HL-60 (cell line): ENCODE measurements around the gene RPS6KA3.

Source experiments
- GABPA ChIP-seq: IDR thresholded peaks from 2 replicates; pipeline ENCODE4 v1.6.1; 2012; ENCODE audit warnings: low read depth
- TF ChIP-seq, protein P1 (sequence below): IDR thresholded peaks from one replicate; pipeline ENCODE4 v1.5.1; 2011; ENCODE audit warnings: low read length, control low read depth, inconsistent platforms; ENCODE audit not compliant: insufficient read depth
- TF ChIP-seq, protein P2 (sequence below): IDR thresholded peaks from 2 replicates; pipeline ENCODE4 v1.6.1; 2012; ENCODE audit warnings: low read depth; ENCODE audit not compliant: insufficient replicate concordance

DNA sequence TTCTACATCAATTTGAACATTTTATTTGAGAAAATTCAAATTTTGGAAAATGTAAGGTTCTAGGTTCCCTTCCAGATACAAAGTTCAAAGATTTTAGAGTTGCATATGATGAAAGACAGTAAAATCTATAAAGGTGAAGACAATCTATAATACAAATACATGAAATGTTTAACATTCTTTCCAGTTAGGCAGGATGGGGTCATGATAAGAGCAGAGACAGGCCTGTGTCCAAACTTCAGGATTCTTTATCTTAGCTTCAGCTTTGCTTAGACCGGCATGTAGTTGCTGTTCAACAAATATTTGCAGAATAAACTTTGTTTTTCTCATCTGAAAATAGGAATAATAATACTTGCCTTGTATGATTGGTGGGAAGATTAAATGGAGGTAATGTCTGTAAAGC is 4.5 kb upstream of the RPS6KA3 start:
- TF ChIP-seq, protein P1, sequence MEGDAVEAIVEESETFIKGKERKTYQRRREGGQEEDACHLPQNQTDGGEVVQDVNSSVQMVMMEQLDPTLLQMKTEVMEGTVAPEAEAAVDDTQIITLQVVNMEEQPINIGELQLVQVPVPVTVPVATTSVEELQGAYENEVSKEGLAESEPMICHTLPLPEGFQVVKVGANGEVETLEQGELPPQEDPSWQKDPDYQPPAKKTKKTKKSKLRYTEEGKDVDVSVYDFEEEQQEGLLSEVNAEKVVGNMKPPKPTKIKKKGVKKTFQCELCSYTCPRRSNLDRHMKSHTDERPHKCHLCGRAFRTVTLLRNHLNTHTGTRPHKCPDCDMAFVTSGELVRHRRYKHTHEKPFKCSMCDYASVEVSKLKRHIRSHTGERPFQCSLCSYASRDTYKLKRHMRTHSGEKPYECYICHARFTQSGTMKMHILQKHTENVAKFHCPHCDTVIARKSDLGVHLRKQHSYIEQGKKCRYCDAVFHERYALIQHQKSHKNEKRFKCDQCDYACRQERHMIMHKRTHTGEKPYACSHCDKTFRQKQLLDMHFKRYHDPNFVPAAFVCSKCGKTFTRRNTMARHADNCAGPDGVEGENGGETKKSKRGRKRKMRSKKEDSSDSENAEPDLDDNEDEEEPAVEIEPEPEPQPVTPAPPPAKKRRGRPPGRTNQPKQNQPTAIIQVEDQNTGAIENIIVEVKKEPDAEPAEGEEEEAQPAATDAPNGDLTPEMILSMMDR = no peak
- TF ChIP-seq GABPA = no peak
- TF ChIP-seq, protein P2, sequence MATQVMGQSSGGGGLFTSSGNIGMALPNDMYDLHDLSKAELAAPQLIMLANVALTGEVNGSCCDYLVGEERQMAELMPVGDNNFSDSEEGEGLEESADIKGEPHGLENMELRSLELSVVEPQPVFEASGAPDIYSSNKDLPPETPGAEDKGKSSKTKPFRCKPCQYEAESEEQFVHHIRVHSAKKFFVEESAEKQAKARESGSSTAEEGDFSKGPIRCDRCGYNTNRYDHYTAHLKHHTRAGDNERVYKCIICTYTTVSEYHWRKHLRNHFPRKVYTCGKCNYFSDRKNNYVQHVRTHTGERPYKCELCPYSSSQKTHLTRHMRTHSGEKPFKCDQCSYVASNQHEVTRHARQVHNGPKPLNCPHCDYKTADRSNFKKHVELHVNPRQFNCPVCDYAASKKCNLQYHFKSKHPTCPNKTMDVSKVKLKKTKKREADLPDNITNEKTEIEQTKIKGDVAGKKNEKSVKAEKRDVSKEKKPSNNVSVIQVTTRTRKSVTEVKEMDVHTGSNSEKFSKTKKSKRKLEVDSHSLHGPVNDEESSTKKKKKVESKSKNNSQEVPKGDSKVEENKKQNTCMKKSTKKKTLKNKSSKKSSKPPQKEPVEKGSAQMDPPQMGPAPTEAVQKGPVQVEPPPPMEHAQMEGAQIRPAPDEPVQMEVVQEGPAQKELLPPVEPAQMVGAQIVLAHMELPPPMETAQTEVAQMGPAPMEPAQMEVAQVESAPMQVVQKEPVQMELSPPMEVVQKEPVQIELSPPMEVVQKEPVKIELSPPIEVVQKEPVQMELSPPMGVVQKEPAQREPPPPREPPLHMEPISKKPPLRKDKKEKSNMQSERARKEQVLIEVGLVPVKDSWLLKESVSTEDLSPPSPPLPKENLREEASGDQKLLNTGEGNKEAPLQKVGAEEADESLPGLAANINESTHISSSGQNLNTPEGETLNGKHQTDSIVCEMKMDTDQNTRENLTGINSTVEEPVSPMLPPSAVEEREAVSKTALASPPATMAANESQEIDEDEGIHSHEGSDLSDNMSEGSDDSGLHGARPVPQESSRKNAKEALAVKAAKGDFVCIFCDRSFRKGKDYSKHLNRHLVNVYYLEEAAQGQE = no peak
